ENCODE results near the gene IRF5.

DNA sequence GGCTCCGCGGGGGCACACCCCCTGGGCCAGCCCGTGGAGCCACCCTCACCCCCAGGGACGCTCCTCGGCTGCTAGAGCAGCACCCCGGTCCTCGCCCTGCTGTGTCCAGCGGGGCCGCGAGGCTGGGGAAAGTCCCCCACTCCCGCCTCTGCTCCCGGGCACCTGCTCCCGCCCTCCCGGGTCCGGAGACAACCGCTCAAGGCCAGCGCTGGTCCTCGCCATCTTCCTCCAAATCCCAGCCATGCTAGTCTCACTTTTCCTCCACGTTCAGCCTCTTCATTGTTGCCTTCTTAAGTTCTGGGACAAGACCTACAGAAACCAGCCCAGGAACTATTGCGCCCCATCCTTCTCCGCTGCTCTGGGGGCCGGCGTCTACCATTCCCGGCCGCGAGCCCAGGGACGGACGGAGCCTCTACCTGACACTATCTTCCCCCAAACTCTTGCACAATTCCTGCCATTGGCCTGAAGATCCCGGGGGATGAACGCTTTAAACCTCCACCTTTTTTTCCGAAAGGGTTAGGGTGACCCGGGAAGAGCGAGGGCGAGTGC lies 22.4 kb upstream of the IRF5 start:
- TF ChIP-seq, protein P1, sequence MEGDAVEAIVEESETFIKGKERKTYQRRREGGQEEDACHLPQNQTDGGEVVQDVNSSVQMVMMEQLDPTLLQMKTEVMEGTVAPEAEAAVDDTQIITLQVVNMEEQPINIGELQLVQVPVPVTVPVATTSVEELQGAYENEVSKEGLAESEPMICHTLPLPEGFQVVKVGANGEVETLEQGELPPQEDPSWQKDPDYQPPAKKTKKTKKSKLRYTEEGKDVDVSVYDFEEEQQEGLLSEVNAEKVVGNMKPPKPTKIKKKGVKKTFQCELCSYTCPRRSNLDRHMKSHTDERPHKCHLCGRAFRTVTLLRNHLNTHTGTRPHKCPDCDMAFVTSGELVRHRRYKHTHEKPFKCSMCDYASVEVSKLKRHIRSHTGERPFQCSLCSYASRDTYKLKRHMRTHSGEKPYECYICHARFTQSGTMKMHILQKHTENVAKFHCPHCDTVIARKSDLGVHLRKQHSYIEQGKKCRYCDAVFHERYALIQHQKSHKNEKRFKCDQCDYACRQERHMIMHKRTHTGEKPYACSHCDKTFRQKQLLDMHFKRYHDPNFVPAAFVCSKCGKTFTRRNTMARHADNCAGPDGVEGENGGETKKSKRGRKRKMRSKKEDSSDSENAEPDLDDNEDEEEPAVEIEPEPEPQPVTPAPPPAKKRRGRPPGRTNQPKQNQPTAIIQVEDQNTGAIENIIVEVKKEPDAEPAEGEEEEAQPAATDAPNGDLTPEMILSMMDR (IDR thresholded peaks at IDR 0.05 in 2 of 3, conservative IDR thresholded peaks at IDR 0.05 in 1 of 3; ENCODE audit: borderline replicate concordance in 1 of 3, insufficient read depth in 1 of 3, low read depth in 2 of 3, low read length in 2 of 3), result no peak
- TF ChIP-seq ZFX (IDR thresholded peaks at IDR 0.05), result no peak
- no peak for TF ChIP-seq ZNF274 (IDR thresholded peaks at IDR 0.05; ENCODE audit: low read depth, low read length)
- TF ChIP-seq, protein P2, sequence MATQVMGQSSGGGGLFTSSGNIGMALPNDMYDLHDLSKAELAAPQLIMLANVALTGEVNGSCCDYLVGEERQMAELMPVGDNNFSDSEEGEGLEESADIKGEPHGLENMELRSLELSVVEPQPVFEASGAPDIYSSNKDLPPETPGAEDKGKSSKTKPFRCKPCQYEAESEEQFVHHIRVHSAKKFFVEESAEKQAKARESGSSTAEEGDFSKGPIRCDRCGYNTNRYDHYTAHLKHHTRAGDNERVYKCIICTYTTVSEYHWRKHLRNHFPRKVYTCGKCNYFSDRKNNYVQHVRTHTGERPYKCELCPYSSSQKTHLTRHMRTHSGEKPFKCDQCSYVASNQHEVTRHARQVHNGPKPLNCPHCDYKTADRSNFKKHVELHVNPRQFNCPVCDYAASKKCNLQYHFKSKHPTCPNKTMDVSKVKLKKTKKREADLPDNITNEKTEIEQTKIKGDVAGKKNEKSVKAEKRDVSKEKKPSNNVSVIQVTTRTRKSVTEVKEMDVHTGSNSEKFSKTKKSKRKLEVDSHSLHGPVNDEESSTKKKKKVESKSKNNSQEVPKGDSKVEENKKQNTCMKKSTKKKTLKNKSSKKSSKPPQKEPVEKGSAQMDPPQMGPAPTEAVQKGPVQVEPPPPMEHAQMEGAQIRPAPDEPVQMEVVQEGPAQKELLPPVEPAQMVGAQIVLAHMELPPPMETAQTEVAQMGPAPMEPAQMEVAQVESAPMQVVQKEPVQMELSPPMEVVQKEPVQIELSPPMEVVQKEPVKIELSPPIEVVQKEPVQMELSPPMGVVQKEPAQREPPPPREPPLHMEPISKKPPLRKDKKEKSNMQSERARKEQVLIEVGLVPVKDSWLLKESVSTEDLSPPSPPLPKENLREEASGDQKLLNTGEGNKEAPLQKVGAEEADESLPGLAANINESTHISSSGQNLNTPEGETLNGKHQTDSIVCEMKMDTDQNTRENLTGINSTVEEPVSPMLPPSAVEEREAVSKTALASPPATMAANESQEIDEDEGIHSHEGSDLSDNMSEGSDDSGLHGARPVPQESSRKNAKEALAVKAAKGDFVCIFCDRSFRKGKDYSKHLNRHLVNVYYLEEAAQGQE (IDR thresholded peaks at IDR 0.05; ENCODE audit: low read depth), result no peak
- no peak for TF ChIP-seq POLR2A (IDR thresholded peaks at IDR 0.05; ENCODE audit: borderline replicate concordance, extremely low read depth, insufficient read depth, insufficient read length)
- no peak for TF ChIP-seq JUND (IDR thresholded peaks at IDR 0.05)
- no peak for TF ChIP-seq RAD21 (IDR thresholded peaks at IDR 0.05; ENCODE audit: low read depth)
- TF ChIP-seq SP1 (IDR thresholded peaks at IDR 0.05; ENCODE audit: low read depth), result no peak
- no peak for TF ChIP-seq POLR2AphosphoS5 (IDR thresholded peaks at IDR 0.05; ENCODE audit: low read depth, low read length)
- no peak for TF ChIP-seq YY1 (IDR thresholded peaks at IDR 0.05; ENCODE audit: extremely low read depth, insufficient replicate concordance, low read depth, low read length)
- no peak for TF ChIP-seq SIN3A (IDR thresholded peaks at IDR 0.05; ENCODE audit: low read depth)
- TF ChIP-seq, protein P3, sequence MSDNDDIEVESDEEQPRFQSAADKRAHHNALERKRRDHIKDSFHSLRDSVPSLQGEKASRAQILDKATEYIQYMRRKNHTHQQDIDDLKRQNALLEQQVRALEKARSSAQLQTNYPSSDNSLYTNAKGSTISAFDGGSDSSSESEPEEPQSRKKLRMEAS (IDR thresholded peaks at IDR 0.05), result no peak
- TF ChIP-seq EGR1 (IDR thresholded peaks at IDR 0.05; ENCODE audit: low read depth), result no peak
- no peak for TF ChIP-seq EZH2 (IDR thresholded peaks at IDR 0.05)

Measured in HCT116 (cell line).